Peyer's patch (tissue), 4 donors: Measurements from ENCODE around the gene ARHGAP23.
"Not testable (repeated sequence)": the region's sequence is repeated elsewhere in the genome, so short reads cannot be mapped to it uniquely, and the experiment has no call there.

Source experiments
- POLR2A ChIP-seq, 2 donors: fragments of 450-650 bp; IDR thresholded peaks; one replicate each; pipeline ENCODE4 v1.5.1; 2017; ENCODE audit warnings: antibody characterized with exemption in 2 of 2, mild to moderate bottlenecking in 2 of 2, moderate library complexity in 2 of 2
- TF ChIP-seq, protein P1 (sequence below), 6 experiments: fragments of 450-650 bp in 4 of 6; fragments of 200-600 bp in 2 of 6; sonication (generic) in 1 of 6; IDR thresholded peaks; one replicate each; pipeline ENCODE4 v1.5.1; 2017 to 2019; ENCODE audit warnings: antibody characterized with exemption in 6 of 6, mild to moderate bottlenecking in 3 of 6, moderate library complexity in 1 of 6

- TF ChIP-seq, protein P1, sequence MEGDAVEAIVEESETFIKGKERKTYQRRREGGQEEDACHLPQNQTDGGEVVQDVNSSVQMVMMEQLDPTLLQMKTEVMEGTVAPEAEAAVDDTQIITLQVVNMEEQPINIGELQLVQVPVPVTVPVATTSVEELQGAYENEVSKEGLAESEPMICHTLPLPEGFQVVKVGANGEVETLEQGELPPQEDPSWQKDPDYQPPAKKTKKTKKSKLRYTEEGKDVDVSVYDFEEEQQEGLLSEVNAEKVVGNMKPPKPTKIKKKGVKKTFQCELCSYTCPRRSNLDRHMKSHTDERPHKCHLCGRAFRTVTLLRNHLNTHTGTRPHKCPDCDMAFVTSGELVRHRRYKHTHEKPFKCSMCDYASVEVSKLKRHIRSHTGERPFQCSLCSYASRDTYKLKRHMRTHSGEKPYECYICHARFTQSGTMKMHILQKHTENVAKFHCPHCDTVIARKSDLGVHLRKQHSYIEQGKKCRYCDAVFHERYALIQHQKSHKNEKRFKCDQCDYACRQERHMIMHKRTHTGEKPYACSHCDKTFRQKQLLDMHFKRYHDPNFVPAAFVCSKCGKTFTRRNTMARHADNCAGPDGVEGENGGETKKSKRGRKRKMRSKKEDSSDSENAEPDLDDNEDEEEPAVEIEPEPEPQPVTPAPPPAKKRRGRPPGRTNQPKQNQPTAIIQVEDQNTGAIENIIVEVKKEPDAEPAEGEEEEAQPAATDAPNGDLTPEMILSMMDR (IDR thresholded peaks at IDR 0.05): not testable (repeated sequence)
- TF ChIP-seq POLR2A (IDR thresholded peaks at IDR 0.05): not testable (repeated sequence)
Observed at GRCh38 chr17:38471253-38471652, 43.0 kb downstream of the ARHGAP23 start.
